PC-3 (cell line): ENCODE results near the gene CCDC63. TPM values are rescaled to one million over a fixed set of nuclear protein-coding genes. Genes with fewer than 3 reads are reported as not detected.

Experiments
- ATAC-seq: fragments of 200-7000 bp; cut with Tn5 transposase; 2 replicates; pipeline ENCODE4 v1.9.1; 2020; ENCODE audit warnings: mild to moderate bottlenecking, moderate library complexity
- BruUV-seq: library from RNA; stranded (reverse); fragments of 400-500 nt; replicated peaks from 2 replicates; lab custom pipeline; 2021; lab: Mats Ljungman, UMichigan
- CTCF ChIA-PET: fragments of 300-600 bp; sonication (Branson Sonifier 250); formaldehyde crosslinking; loops from one replicate; lab custom pipeline; 2022; ENCODE audit warnings: antibody characterized with exemption; lab: Charles Lee
- POLR2A ChIA-PET: fragments of 300-600 bp; sonication (Branson Sonifier 250); formaldehyde crosslinking; loops from one replicate; lab custom pipeline; 2022; ENCODE audit warnings: antibody characterized with exemption; ENCODE audit not compliant: unreplicated experiment; lab: Charles Lee
- DNase-seq: peaks from one replicate; pipeline ENCODE4 v3.0.0-alpha.2; 2015
- H2AFZ ChIP-seq: fragments of 300-600 bp; sonication (generic); 2 replicates; pipeline ENCODE4 v1.6.0; 2016; ENCODE audit warnings: antibody characterized with exemption, low read length
- H3F3A ChIP-seq: fragments of 300-600 bp; sonication (generic); one replicate; pipeline ENCODE4 v1.6.0; 2017; ENCODE audit warnings: antibody characterized with exemption, low read length, control low read depth, mild to moderate bottlenecking; ENCODE audit not compliant: unreplicated experiment
- H3K27ac ChIP-seq: fragments of 300-600 bp; sonication (generic); 2 replicates; pipeline ENCODE4 v1.5.1; 2016; ENCODE audit warnings: mild to moderate bottlenecking, low read length
- H3K27me3 ChIP-seq: fragments of 300-600 bp; sonication (generic); 2 replicates; pipeline ENCODE4 v1.6.1; 2016; ENCODE audit warnings: low read length, mixed read lengths
- H3K36me3 ChIP-seq: fragments of 300-600 bp; sonication (generic); 2 replicates; pipeline ENCODE4 v1.6.1; 2016; ENCODE audit warnings: low read depth, mixed run types, low read length, mixed read lengths
- H3K4me1 ChIP-seq: fragments of 300-600 bp; sonication (generic); 2 replicates; pipeline ENCODE4 v1.5.1; 2016; ENCODE audit warnings: low read length; ENCODE audit not compliant: insufficient read depth
- H3K4me2 ChIP-seq: fragments of 300-600 bp; sonication (generic); 2 replicates; pipeline ENCODE4 v1.6.0; 2016; ENCODE audit warnings: low read length
- H3K4me3 ChIP-seq: fragments of 300-600 bp; sonication (generic); 2 replicates; pipeline ENCODE4 v1.5.1; 2016; ENCODE audit warnings: mild to moderate bottlenecking, low read length, mixed read lengths
- H3K79me2 ChIP-seq: fragments of 300-600 bp; sonication (generic); 2 replicates; pipeline ENCODE4 v1.6.1; 2017; ENCODE audit warnings: low read length, mixed read lengths
- H3K9ac ChIP-seq: fragments of 300-600 bp; sonication (generic); 2 replicates; pipeline ENCODE4 v1.6.0; 2016; ENCODE audit warnings: mild to moderate bottlenecking, low read length
- H3K9me2 ChIP-seq: fragments of 300-600 bp; sonication (generic); replicated peaks from 2 replicates; pipeline ENCODE4 v1.6.1; 2016; ENCODE audit warnings: mixed run types, low read length, mixed read lengths
- H3K9me3 ChIP-seq: fragments of 300-600 bp; sonication (generic); 2 replicates; pipeline ENCODE4 v1.6.1; 2016; ENCODE audit warnings: low read length, mixed read lengths
- H4K20me1 ChIP-seq: fragments of 300-600 bp; sonication (generic); 2 replicates; pipeline ENCODE4 v1.6.1; 2016; ENCODE audit warnings: low read length, mixed read lengths
- EZH2 ChIP-seq: fragments of 300-600 bp; sonication (generic); IDR thresholded peaks from one replicate; pipeline ENCODE4 v1.6.1; 2017; ENCODE audit warnings: antibody characterized with exemption, mild to moderate bottlenecking, low read length; ENCODE audit not compliant: unreplicated experiment
- EZH2phosphoT487 ChIP-seq: fragments of 300-600 bp; sonication (generic); IDR thresholded peaks from 2 replicates; pipeline ENCODE4 v1.6.1; 2018; ENCODE audit warnings: mild to moderate bottlenecking, antibody characterized with exemption, low read length, borderline replicate concordance
- intact Hi-C: fragments of 100-400 bp; cut with micrococcal nuclease; formaldehyde crosslinking; loops from 2 replicates; pipeline ENCODE4 v1.9.0; 2023
- total RNA-seq: library from RNA; depleted of rRNA; stranded (reverse); fragments of >200 nt; gene quantifications from 2 replicates; pipeline ENCODE4 v1.2.3, GENCODE V29; 2014
- TF ChIP-seq, protein P1 (sequence below): fragments of 300-600 bp; sonication (generic); conservative IDR thresholded peaks from 2 replicates; pipeline ENCODE4 v1.5.1; 2017; ENCODE audit warnings: antibody characterized with exemption, low read depth, mild to moderate bottlenecking, low read length

Gene CCDC63
- total RNA-seq, 1 experiment from 2014 or later = not detected

DNA sequence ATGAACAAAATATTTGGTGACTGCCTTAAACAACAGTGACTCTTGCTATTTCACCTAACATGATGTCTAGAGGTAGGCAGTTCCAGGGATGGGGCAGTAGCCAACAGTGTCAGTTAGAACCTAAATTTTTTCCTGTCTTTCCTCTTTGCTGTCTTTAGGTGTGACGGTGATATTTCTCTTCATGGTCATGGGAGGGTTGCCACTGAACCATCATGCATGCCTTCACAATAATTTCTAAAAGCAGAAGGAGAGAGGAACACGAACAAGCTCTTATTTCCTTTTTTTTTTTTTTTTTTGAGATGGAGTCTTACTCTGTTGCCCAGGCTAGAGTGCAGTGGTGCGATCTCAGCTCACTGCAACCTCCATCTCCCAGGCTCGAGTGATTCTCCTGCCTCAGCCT lies 2.4 kb downstream of the CCDC63 start:
- Histone ChIP-seq H2AFZ (no peak overlapping the region), H3K27ac (no peak overlapping the region), H3K9me2 (no peaks in the 10 kb centered on the region), H4K20me1 (no peaks in the 10 kb centered on the region), H3F3A (no peaks in the 10 kb centered on the region), H3K9ac (no peak overlapping the region), H3K4me1 (no peaks in the 10 kb centered on the region), H3K36me3 (no peaks in the 10 kb centered on the region), H3K4me2 (no peak overlapping the region), H3K79me2 (no peaks in the 10 kb centered on the region), H3K9me3 (no peaks in the 10 kb centered on the region), H3K4me3 (no peak overlapping the region), H3K27me3 (peaks cover 20% of the 10 kb centered on the region)
- ChIA-PET CTCF (no interaction called here), POLR2A (interaction anchor here (0.6 kb wide), 1 partner anchor 115 kb away, joined by 4 read pairs; no protein-coding TSS in a partner anchor)
- ATAC-seq (no peak), DNase-seq (no peak)
- no TSS peak for BruUV-seq
- intact Hi-C loops = no loop called here
- TF ChIP-seq, protein P1, sequence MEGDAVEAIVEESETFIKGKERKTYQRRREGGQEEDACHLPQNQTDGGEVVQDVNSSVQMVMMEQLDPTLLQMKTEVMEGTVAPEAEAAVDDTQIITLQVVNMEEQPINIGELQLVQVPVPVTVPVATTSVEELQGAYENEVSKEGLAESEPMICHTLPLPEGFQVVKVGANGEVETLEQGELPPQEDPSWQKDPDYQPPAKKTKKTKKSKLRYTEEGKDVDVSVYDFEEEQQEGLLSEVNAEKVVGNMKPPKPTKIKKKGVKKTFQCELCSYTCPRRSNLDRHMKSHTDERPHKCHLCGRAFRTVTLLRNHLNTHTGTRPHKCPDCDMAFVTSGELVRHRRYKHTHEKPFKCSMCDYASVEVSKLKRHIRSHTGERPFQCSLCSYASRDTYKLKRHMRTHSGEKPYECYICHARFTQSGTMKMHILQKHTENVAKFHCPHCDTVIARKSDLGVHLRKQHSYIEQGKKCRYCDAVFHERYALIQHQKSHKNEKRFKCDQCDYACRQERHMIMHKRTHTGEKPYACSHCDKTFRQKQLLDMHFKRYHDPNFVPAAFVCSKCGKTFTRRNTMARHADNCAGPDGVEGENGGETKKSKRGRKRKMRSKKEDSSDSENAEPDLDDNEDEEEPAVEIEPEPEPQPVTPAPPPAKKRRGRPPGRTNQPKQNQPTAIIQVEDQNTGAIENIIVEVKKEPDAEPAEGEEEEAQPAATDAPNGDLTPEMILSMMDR = no peak

DNA sequence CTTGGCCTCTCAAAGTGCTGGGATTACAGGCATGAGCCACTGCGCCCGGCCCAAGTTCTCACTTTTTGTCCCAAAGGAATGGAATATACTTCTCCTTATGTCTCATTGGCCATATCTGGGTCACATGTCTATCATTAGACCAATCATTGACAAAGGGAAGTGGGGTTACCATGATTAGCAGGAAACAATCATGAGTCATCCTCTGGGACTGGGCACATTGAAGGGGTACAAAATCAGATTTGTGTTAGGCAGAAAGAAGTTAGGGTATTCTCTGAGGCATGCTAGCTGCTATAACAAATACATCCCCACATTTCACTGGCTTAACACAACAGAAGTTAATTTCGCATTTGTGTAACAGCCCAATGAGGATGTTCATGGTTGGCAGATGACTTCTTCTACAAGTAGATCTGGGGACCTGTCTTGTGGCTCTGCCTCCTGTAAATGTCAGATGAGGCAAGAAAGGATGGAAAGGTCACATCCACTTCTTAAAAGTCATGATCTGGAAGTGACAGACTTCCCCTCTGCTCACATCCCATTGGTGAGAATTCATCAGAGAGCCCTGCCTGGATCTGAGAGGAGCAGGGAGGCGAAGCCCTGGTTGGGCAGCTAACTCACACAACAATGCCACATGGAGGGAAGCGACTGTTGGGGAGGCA lies 3.1 kb downstream of the CCDC63 start:
- CTCF ChIA-PET = no interaction called here

DNA sequence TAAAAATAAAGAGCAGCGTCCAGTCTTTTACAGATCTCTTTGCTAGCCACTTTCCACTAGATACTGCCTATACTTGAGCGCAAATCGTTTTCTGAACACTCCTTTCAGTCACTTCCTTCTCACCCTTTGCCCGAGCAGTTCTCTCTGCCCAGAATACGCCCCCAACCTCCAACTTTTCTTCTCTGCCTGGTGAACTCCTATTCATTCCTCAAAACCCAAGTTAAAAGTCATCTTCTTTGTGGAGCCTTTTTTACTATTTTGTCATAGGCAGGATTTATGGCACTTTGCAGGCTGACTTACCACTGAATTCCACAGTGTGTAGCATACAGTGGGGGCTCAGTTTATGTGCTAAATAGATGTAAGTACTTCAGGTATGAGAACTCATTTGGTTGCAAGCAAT lies 4.0 kb downstream of the CCDC63 start:
- H3K79me2 ChIP-seq = no peaks in the 10 kb centered on the region
- DNase-seq (no peak), ATAC-seq (no peak)
- H3K4me2 ChIP-seq = no peak overlapping the region
- H3K4me1 ChIP-seq = no peaks in the 10 kb centered on the region
- BruUV-seq = no TSS peak
- POLR2A ChIA-PET = no interaction called here
- no peaks in the 10 kb centered on the region for H3K9me2 ChIP-seq
- intact Hi-C loops = no loop called here
- H3F3A ChIP-seq = no peaks in the 10 kb centered on the region
- no peaks in the 10 kb centered on the region for H3K36me3 ChIP-seq
- TF ChIP-seq, protein P1 = no peak
- TF ChIP-seq EZH2 (no peak), EZH2phosphoT487 (no peak)
- no peak overlapping the region for H2AFZ ChIP-seq
- H3K9ac ChIP-seq = no peak overlapping the region
- no peaks in the 10 kb centered on the region for H3K9me3 ChIP-seq
- H3K4me3 ChIP-seq = no peak overlapping the region
- H3K27ac ChIP-seq = no peak overlapping the region
- H3K27me3 ChIP-seq = peaks cover 20% of the 10 kb centered on the region
- CTCF ChIA-PET = no interaction called here
- no peaks in the 10 kb centered on the region for H4K20me1 ChIP-seq

More for the DNA sequence above, 3.1 kb downstream of the CCDC63 start:
- no peaks in the 10 kb centered on the region for H3K36me3 ChIP-seq
- H3F3A ChIP-seq = no peaks in the 10 kb centered on the region
- H2AFZ ChIP-seq = no peak overlapping the region
- H3K4me2 ChIP-seq = no peak overlapping the region
- ATAC-seq = no peak
- H3K9ac ChIP-seq = no peak overlapping the region
- H4K20me1 ChIP-seq = no peaks in the 10 kb centered on the region
- H3K9me2 ChIP-seq = no peaks in the 10 kb centered on the region
- TF ChIP-seq EZH2phosphoT487 (no peak), EZH2 (no peak)
- TF ChIP-seq, protein P1 = no peak
- BruUV-seq = no TSS peak
- DNase-seq = no peak
- H3K9me3 ChIP-seq = no peaks in the 10 kb centered on the region
- POLR2A ChIA-PET = no interaction called here
- no peaks in the 10 kb centered on the region for H3K4me1 ChIP-seq
- H3K27me3 ChIP-seq = peaks cover 20% of the 10 kb centered on the region
- H3K27ac ChIP-seq = no peak overlapping the region
- H3K79me2 ChIP-seq = no peaks in the 10 kb centered on the region
- H3K4me3 ChIP-seq = no peak overlapping the region
- intact Hi-C loops = no loop called here
